HG02981 (cell line): ENCODE measurements around the gene PDXDC1.
"Not testable (repeated sequence)": the region's sequence is repeated elsewhere in the genome, so short reads cannot be mapped to it uniquely, and the experiment has no call there.

Experiments
- ATAC-seq: cut with Tn5 transposase; IDR thresholded peaks from one replicate; pipeline ENCODE4 v1.9.1; 2021; ENCODE audit warnings: mild to moderate bottlenecking, moderate library complexity; ENCODE audit not compliant: unreplicated experiment

The PDXDC1 gene

DNA sequence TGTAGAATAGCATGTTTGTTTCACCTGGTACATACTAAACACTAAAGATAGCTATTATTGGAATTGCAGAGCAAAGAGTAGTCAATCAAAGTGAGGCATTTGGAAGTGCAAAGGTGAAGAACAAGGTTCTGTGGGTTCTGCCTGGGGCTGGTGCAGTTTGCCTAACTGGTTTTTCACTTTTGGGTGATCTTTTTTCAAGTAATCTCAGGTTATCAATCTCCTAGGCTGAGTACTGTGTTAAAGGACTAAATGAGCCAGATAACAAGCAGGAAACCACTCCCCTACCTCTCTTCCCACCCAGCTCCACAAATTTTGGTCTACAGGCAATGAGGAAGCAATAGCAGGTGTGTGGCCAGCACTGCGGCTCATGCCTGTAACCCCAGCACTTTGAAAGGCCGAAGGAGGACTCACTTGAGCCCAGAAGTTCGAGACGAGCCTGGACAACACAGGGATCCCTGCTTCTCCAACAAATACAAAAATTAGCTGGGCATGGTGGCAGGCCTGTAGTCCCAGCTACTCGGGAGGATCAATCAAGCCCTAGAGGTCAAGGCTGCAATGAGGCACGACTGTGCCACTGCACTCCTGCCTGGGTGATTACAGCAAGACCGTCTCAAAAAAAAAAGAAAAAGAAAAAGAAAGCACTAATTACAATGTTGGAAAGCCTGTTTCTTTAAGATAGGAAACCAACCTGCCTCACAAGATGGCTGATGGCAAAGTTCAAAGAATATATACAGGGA, 83.0 kb downstream of the PDXDC1 start:
- no peak for ATAC-seq

DNA sequence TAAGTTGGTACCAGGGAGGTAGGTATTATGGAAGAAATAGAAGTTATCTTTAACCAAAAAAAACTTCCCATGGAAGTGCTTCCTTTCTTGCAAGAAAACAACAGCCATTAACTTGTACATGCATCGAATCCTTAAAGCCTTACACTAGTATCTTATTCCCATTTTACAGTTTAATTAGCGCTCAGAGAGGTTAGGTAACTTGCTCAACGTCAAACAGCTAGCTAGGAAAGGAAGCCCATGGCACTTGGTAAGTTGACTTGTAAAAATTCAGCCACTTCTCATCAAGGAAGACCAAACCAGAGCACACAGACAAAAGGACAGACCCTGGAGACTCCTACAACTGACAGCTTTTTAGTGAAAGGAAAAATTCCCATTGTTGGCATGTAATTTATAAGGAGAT, 84.5 kb downstream of the PDXDC1 start:
- no peak for ATAC-seq

DNA sequence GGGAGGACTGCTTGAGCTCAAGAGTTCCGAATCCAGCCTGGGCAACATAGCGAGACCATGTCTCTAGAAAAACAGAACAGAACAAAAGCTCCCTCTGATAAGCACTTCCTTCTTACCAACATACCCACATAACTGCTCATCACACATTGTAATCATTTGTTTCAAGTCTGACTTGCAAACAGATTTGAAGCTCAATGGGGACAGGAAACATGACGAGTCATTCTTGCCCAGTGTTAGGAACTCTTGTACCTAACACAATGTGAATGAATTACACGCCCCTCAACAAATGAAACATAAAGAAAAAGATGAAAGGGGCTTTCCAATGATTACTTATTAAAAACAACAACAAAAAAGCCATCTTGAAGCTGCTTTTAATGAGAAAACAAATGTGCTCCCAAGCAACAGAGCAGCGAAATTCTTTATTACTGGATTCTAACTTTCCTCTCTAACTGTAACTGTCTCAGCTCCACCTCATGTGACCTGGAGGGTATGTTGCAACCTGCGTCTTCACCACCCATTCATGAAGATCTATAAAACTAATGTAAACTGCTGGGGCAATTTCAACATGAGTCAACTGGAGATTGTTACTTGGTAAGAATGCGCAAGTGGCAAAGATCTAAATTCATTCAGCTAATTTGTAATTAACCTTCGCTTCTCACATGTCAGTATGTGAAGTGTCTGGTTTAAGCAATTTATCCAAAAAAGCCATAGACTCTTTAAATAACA, 87.4 kb downstream of the PDXDC1 start:
- not testable (repeated sequence) for ATAC-seq

DNA sequence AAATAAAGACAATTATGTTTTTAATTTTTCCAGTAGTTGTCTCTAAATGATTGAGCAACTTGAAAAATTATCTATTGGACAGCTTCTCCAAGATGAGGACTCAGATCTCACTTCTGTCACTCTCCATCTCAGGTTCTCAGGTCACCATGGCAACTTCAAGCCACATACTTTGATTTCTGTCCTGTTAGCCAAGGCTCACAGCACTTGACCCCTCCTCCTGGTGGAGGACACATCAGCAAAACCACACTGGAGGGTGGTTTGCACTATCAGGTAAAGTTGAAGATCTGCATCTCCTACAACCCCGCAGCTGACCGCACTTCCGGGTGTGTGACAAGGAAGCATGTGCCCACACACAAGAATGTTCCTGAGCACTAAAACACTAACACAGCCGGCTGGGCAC, 91.1 kb downstream of the PDXDC1 start:
- not testable (repeated sequence) for ATAC-seq

DNA sequence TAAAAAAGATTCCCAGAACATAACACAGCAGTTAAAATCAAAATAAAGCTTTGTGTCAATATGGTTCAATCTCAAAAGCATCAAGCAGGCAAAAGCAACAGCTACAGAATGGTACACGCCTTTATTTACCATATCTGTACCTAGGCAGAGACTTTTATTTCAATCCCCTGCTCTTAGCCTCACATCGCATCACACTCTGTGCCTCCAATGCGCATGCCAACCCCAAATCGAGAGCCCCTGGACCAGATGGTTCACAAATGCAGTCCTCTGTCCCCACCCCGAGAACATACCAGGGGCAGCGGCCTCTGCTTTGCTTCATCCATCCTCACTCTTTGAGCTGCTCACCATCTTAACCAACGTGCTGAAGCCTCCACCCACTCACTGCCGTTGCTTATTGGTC, 91.9 kb downstream of the PDXDC1 start:
- not testable (repeated sequence) for ATAC-seq

DNA sequence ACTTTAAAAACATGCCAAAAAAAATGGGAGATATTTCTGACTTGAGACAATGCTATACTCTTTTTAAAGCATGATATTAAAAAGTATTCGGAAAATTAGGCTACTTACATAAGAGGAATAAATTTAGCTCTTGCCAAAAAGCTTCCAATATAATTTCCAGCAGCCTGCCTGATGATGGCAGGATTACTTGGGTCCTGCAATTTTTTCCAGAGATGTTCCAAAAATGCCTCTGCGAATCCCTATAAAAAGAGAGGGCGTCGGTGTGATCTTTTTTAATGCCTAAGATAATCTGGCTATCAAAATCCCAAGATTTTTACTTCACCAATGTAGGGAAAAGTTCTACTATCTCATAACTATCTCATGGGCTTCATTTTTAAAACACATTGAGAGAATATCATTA, 96.2 kb downstream of the PDXDC1 start:
- ATAC-seq = not testable (repeated sequence)

DNA sequence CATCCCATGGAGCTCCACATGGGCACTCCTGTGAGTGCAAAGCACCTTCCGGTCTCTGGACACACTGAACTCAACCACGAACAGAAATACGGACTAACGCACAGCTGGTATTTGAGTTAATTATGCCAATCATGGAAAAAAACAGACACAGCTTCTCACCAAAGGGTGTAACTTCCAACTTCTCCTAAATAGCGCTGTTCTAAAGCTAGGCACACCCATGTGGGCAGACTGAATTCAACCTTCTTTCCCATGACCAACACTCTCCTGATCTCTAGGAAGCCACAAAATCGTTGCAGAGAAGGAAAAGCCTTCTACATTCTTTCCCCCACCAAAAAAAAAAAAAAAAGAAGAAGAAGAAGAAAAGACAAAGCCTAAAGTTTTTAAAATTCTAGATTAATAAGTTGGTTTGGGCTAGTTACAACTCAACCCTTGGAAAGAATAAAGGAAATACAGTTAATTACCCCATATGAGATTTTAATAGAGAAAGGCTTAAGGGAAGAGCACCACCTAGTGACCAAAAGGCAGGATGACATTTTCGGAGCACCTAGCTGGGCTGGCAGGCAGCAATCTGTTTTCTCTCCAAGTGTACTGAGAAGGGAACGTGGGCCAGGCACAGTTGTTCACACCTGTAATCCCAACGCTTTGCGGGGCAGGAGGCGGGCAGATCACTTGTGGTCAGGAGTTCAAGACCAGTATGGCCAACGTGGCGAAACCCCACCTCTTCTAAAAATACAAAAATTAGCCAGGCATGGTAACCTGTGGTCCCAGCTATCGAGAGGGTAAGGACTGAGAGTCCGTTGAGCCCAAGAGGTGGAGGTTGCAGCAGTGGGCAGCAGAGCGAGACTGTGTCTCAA, 97.3 kb downstream of the PDXDC1 start:
- not testable (repeated sequence) for ATAC-seq

DNA sequence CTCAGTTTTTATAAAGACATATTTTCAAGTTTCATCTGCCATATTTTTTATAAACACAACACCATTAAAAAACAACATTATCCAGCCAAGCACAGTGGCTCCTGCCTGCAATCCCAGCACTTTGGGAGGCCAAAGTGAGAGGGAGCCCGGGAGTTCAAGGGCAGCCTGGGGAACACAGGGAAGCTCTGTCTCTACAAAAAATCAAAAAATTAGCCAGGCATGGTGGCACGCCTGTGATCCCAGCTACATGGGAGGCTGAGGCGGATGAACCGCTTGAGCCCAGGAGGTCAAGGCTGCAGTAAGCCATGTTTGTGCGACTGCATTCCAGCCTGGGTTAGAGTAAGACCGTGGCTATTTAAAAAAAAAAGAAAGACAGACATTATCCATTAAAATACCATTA, 98.3 kb downstream of the PDXDC1 start:
- ATAC-seq = no peak

DNA sequence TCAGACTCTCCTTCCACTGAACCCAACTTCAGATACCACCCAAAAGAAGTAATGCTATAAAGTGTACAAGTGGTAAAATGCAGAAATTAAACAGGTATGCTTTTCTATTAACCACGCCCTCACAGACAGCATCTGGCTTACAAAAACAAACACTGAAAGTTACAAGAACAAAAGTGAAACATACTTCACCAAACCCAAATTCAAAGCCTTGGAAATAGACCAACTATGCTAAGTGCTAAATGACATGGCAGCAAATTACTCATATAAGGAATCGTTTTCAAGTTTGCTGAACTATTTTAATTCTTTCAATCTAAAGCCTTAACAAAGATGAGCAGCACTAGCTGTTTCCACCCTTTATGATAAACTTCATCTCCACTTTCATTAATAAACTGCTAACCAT, 101.3 kb downstream of the PDXDC1 start:
- not testable (repeated sequence) for ATAC-seq

DNA sequence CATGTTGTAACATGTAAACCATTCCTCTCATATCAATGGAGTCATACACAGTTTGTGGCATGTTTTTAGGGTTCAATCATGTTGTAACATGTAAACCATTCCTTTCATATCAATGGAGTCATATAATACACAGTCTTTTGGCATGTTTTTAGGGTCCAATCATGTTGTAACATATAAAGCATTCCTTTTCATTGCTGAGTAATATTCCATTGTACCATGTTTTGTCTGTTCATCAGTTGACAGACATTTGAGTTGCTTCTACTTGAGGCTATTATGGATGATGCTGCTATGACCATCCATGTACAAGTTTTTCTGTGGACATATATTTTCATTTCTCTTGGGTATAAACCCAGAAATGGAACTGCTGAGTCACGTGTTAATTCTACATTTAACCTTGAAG, 106.1 kb downstream of the PDXDC1 start:
- not testable (repeated sequence) for ATAC-seq

DNA sequence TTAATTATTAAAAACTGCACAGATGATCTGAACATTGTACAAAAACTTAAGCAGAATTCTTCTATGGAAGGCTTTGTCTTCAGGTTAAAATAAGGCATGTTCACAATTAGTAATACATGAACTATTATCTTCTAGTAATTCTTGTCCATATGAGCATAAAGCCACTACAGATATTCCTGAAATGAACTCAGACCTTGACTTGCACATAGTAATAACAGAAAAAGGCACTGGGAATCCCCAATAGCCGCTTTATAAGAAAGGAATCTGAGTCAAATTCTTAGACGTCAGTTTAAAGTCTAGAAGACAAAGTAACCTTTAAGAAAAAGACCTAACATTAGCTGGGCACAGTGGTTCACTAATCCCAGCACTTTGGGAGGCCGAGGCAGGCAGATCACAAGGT, 108.0 kb downstream of the PDXDC1 start:
- ATAC-seq = not testable (repeated sequence)

DNA sequence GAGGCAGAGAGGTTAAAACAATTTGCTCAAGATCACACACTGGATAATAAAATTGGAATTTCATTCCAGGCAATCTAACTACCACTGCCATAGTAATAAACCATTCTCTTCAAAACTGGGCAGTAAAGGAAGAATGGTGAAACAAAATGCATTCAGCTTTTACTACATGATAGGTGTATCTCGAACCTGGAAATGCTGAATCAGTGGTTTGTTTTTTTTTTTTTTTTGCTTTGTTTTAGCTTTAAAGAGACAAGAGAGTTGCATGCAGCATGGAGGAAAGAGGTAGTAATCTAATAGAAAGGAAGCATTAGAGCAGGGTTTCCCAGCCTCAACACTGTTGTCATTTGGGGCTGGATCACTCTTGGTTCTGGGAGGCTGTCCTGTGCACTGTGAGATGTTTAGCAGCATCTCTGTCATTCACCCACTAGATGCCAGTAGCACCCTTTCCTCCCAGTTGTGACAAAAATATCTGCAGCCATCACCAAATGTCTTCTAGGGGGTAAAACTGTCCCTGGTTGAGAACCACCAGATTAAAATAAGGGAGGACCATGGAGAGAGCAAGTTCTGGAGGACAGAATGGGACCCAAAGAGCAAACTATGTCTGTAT, 115.9 kb downstream of the PDXDC1 start:
- ATAC-seq = not testable (repeated sequence)

DNA sequence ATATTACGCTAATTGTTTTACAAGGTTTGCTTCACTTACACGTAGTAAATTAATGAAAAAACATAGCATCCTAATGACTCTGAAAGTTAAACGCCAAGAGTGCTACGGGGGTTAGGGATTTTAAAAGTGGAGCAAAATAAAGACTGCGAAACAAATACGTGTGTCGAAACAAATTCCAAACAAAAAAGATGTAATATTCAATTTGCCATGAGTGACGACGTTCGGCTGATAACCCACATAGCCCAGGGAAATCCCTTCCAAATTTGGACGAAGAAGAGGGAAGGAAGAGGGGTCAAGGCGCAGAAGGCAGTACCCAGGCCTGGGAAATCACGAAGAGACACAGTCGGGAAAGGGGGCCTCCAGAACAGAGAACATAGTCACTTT, 118.7 kb downstream of the PDXDC1 start:
- not testable (repeated sequence) for ATAC-seq

DNA sequence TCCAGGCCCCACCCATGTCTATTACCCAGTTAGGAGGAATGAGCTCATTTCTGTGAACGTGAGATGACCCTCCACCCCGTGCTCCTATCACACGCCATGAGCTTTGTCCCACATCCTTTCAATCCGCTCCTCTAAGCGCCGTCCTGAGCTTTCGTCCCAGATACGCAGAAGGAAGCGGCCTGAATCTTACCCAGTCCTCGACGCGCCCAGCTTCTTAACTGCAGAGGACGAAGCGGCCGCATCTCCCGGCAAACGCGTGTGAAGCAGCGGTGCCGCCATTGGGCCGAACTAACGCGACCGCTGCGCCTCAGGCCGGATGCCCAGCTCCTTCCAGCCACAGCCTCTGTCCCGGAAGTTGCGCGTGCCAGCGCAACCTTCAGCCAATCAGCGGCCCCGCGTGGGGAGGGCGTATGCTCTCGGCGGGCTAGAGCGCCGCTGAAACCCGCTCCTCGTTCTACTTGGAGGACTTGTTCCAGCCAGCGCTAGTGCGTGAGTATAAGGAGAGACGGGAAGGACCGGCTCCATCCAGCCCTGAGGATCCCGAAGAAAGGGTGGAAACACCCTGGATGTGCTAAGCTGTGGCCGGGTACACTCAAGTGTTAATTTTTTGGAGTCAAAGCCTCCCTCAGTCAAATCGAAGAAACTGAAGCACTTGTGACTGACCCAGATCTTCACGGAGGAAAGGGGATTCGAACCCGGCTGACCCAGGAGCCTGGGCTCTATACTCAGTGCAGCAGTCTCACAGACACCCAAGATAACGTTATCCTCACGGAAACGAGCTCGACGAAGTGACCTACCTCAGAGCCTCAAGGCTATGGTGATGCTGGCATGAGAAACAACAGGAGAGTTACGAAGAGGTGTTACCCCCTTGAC, 119.4 kb downstream of the PDXDC1 start, which contains the start of gene RRN3:
RRN3 (minus strand) TSS at position 318 of the 873 bp plus-strand sequence; CDS start at position 279, 39 bp downstream.
- ATAC-seq = peak; percentile 99

DNA sequence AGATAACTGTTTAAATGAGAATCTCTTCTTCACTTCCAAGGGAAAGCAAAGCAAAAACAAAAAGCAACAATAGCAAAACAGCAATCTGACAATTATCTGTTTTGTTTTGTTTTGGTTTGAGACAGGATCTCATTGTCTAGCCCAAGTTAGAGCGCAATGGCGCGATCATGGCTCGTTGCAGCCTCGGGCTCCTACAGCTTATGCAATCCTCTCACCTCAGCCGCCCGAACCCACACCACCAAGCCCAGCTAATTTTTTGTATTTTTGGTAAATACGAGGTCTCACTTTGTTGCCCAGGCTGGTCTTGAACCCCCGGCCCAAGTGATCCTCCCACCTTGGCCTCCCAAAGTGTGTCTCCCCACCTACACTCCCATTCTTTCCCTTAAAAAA, 121.8 kb downstream of the PDXDC1 start:
- ATAC-seq = not testable (repeated sequence)

DNA sequence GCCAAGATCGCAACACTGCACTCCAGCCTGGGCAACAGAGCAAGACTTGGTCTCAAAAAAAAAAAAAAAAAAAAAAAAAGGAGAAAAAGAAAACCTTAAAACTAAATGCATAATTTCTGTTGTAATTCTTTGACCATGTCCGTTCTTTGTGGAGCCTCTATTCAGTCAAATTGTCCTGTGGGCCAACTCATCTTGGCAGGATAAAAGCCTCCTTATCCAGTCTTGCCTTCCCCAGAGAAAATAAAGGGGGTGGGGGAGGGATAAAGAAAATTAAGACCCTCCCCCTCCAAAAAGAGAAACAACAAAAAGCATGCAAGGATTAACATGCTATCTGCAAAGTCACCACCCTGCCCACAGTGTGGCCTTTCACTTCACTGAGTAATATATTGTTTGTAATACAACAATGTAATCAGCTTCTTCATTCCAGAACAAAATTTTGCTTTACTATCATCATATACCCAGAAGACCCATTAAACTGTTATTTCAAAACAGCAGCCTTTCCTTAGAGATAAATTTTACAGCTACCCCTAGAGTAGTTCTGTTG, 124.6 kb downstream of the PDXDC1 start:
- not testable (repeated sequence) for ATAC-seq

DNA sequence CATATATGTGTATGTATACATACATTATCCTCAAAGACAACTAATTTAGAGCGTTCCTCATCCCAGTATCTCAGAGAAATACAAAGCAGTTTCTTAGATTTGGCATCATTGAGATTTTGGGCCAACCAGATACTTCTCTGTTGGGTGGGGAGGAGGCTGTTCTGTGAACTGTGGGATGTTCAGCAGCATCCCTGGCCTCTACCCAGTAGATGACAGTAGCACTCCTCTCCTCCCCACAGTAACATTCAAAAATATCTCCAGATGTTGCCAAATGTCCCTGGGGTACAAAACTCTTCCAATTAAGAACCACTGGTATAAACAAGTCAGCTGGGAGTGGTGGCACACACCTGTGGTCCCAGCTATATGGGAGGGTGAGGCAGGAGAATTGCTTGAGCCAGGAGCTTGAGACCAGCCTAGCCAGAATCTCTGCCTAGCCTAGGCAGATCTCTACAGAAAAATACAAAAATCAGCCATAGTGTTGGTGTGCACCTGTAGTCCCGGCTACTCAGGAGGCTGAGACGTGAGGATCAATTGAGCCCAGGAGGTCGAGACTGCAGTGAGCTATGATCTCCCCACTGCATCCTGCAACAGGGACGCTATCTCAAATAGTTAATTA, 125.7 kb downstream of the PDXDC1 start:
- not testable (repeated sequence) for ATAC-seq

DNA sequence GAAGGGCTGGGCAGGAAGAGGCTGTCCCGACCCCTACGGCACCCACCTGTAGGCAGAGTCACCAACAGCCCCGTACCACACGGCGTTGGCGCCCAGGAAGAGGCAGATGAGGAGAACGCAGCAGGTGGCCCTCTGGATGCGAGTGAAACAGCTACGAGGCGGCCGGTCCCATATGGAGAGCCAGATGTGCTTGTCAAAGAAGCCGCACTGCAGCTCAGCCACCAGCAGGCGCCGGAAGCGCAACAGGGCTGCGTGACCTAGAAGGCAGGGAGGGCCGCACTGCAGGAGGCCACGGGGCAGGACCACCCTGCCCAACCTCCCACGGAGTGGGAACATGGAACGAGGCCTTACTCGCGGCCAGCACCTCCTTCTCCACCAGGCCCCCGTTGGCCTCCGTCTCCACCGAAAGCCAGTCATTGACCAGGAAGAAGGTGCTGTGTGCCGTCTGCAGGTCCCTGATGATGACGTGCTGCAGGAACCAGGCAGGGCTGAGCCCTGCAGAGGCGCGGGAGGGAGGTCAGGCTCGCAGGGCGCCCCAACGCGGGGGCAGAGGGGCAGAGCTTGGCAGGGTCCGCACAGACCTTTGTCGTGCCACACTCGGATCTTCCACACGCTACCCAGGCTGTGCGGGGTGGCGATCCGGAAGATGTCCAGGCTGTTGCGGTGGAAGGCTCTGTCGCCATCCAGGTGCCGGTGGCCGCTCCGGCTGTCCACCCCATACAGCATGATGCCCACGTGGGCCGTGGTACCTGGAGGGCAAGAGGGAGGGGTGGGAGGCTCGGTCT, 153.0 kb downstream of the PDXDC1 start:
- ATAC-seq = not testable (repeated sequence)
